HUES48 (cell line): ENCODE results near the gene ZNF747.

Source experiments
- H3K27ac ChIP-seq: one replicate; pipeline ENCODE4 v1.7.0; 2013; ENCODE audit warnings: low read depth, low read length, inconsistent platforms
- H3K27me3 ChIP-seq: 2 replicates; pipeline ENCODE4 v1.6.1; 2013; ENCODE audit warnings: mild to moderate bottlenecking, low read length; ENCODE audit not compliant: control insufficient read depth, insufficient read depth
- H3K36me3 ChIP-seq: 2 replicates; pipeline ENCODE4 v1.6.1; 2013; ENCODE audit warnings: low read length; ENCODE audit not compliant: control insufficient read depth, insufficient read depth
- H3K4me1 ChIP-seq: 2 replicates; pipeline ENCODE4 v1.6.1; 2013; ENCODE audit warnings: mild to moderate bottlenecking, low read length; ENCODE audit not compliant: control insufficient read depth, insufficient read depth
- H3K4me3 ChIP-seq: 2 replicates; pipeline ENCODE4 v1.5.1; 2013; ENCODE audit warnings: mild to moderate bottlenecking, low read depth, low read length
- H3K9ac ChIP-seq: 2 replicates; pipeline ENCODE4 v1.6.1; 2013; ENCODE audit warnings: mild to moderate bottlenecking, low read depth, low read length, moderate library complexity
- H3K9me3 ChIP-seq: 2 replicates; pipeline ENCODE4 v1.6.1; 2013; ENCODE audit warnings: low read length; ENCODE audit not compliant: control insufficient read depth, insufficient read depth

Gene ZNF747

GRCh38 chr16:30503403-30504296 lies 31.0 kb downstream of the ZNF747 start:
- Histone ChIP-seq H3K9me3 (no peaks in the 10 kb centered on the region), H3K27ac (no peak overlapping the region), H3K9ac (no peak overlapping the region), H3K4me1 (no peaks in the 10 kb centered on the region), H3K27me3 (no peaks in the 10 kb centered on the region), H3K36me3 (no peaks in the 10 kb centered on the region), H3K4me3 (no peak overlapping the region)

- Histone ChIP-seq H3K9me3 (no peaks in the 10 kb centered on the region), H3K9ac (no peak overlapping the region), H3K27me3 (no peaks in the 10 kb centered on the region), H3K4me3 (no peak overlapping the region), H3K27ac (no peak overlapping the region), H3K36me3 (no peaks in the 10 kb centered on the region), H3K4me1 (no peaks in the 10 kb centered on the region)
Observed at GRCh38 chr16:30499284-30499683, 35.4 kb downstream of the ZNF747 start.

DNA sequence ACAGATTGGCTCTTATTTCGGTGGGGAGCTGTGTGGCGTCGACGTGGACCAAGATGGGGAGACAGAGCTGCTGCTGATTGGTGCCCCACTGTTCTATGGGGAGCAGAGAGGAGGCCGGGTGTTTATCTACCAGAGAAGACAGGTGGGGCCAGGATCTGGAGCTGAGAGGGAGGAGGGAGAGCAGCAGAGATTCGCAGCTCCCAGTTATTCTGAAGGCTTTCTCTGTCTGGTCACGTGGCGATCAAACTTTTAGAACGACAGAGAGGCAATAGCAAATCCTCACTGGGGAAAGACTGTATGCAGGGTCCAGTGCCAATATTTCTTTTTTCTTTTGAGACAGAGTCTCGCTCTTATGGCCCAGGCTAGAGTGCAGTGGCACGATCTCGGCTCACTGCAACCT lies 39.9 kb downstream of the ZNF747 start:
- Histone ChIP-seq H3K27me3 (no peaks in the 10 kb centered on the region), H3K36me3 (no peaks in the 10 kb centered on the region), H3K4me1 (0 out of 2 replicates have a peak, but pooled peaks cover 2% of the 10 kb centered on the region), H3K4me3 (no peak overlapping the region), H3K9me3 (no peaks in the 10 kb centered on the region), H3K9ac (no peak overlapping the region), H3K27ac (no peak overlapping the region)

DNA sequence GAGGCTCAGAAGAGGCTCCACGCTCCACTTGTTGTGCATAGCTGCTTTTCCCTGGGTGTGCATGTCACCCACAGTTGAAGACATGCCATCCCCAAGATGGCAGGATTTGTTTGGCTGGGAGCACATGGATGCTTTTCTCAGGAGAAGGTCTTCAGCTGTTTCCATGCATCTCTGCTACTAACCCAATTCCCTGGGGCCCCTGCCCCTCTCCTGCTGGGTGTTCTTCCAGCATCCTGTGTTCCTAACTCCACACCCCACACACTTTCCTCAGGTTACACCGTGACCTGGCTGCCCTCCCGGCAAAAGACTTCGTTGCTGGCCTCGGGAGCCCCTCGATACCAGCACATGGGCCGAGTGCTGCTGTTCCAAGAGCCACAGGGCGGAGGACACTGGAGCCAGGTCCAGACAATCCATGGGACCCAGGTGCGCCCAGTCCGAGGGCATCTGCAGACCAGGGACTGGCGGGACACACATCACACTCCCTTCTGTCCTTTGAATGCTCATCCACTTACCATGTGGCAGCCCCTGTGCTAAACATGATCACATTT lies 40.6 kb downstream of the ZNF747 start:
- H3K36me3 ChIP-seq: no peaks in the 10 kb centered on the region
- H3K9me3 ChIP-seq: no peaks in the 10 kb centered on the region
- H3K27me3 ChIP-seq: no peaks in the 10 kb centered on the region
- no peak overlapping the region for H3K9ac ChIP-seq
- H3K4me3 ChIP-seq: no peak overlapping the region
- H3K27ac ChIP-seq: no peak overlapping the region
- 0 out of 2 replicates have a peak, but pooled peaks cover 2% of the 10 kb centered on the region for H3K4me1 ChIP-seq

GRCh38 chr16:30491744-30492308 lies 42.8 kb downstream of the ZNF747 start:
- Histone ChIP-seq H3K27ac (no peak overlapping the region), H3K9me3 (no peaks in the 10 kb centered on the region), H3K27me3 (no peaks in the 10 kb centered on the region), H3K9ac (no peak overlapping the region), H3K4me3 (no peak overlapping the region), H3K36me3 (no peaks in the 10 kb centered on the region), H3K4me1 (peaks cover 2% of the 10 kb centered on the region; the same call in 1 of the 2 replicates)

- Histone ChIP-seq H3K4me1 (peaks cover 2% of the 10 kb centered on the region; the same call in 1 of the 2 replicates), H3K9me3 (no peaks in the 10 kb centered on the region), H3K27ac (no peak overlapping the region), H3K4me3 (no peak overlapping the region), H3K9ac (no peak overlapping the region), H3K36me3 (no peaks in the 10 kb centered on the region), H3K27me3 (no peaks in the 10 kb centered on the region)
Observed at GRCh38 chr16:30491229-30491628, 43.4 kb downstream of the ZNF747 start.

GRCh38 chr16:30490210-30490609 lies 44.4 kb downstream of the ZNF747 start:
- no peaks in the 10 kb centered on the region for H3K9me3 ChIP-seq
- no peaks in the 10 kb centered on the region for H3K36me3 ChIP-seq
- H3K4me1 ChIP-seq: peaks cover 2% of the 10 kb centered on the region; the same call in 1 of the 2 replicates
- H3K27me3 ChIP-seq: no peaks in the 10 kb centered on the region
- H3K4me3 ChIP-seq: no peak overlapping the region
- no peak overlapping the region for H3K9ac ChIP-seq
- H3K27ac ChIP-seq: no peak overlapping the region

DNA sequence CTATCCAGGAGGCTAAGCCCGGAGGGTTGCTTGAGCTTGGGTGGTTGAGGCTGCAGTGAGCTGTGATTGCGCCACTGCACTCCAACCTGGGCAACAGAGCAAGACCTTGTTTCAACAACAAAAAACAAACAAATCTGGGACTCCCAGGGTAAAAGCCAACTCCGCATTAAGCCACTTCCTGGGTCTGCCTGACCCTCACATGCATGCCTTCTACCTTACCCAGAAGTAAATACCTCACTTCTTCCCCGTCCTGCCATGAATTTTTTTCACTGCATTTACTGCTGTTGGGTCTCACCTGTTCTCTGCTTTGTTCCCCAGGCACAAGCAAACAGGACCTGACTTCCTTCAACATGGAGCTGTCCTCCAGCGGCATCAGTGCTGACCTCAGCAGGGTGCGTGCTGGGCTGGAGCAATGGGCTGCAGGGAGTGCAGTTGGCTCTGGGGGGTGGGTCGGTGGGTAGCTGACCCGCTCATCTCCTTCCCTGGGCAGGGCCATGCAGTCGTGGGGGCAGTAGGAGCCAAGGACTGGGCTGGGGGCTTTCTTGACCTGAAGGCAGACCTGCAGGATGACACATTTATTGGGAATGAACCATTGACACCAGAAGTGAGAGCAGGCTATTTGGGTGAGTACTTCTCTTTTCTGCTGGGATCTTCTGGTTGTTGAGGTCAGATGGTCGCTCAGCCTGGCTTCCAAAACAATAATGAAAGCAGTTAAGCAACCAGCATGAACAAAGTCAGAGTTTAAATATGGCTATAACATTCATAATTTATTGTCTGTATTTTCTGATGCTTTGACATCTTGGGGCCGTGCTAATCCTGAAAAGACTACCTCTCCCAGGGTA lies 45.7 kb downstream of the ZNF747 start:
- Histone ChIP-seq H3K9ac (no peak overlapping the region), H3K4me1 (peaks cover 2% of the 10 kb centered on the region; the same call in 1 of the 2 replicates), H3K27ac (no peak overlapping the region), H3K4me3 (no peak overlapping the region), H3K9me3 (no peaks in the 10 kb centered on the region), H3K36me3 (no peaks in the 10 kb centered on the region), H3K27me3 (no peaks in the 10 kb centered on the region)

DNA sequence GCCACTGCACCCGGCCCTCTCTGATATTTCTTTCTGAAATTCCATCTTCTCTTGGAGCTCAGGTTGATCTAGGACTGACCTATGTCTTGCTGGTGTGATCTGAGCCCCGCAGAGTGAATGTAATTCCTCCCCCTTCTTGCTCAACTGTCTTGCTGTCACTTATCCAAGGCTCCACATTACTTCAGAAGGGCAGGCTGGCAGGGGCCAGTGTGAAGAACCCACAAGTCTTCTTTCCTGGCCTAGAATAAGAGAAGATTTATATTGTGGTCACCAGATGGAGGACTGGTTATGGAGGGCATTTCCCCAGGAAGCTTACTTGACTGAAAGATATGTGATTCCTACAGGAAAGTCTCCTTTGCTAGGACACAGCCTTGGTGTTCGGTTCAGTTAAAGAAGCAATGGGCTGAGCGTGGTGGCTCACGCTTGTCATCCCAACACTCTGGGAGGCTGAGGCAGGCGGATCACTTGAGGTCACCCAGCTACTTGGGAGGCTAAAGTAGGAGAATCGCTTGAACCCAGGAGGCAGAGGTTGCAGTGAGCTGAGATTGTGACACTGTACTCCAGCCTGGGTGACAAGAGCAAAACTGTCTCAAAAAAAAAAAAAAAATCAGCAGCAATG lies 48.7 kb downstream of the ZNF747 start:
- Histone ChIP-seq H3K4me3 (no peak overlapping the region), H3K27me3 (no peaks in the 10 kb centered on the region), H3K9ac (no peak overlapping the region), H3K4me1 (peaks cover 2% of the 10 kb centered on the region; the same call in 1 of the 2 replicates), H3K9me3 (no peaks in the 10 kb centered on the region), H3K27ac (no peak overlapping the region), H3K36me3 (no peaks in the 10 kb centered on the region)

DNA sequence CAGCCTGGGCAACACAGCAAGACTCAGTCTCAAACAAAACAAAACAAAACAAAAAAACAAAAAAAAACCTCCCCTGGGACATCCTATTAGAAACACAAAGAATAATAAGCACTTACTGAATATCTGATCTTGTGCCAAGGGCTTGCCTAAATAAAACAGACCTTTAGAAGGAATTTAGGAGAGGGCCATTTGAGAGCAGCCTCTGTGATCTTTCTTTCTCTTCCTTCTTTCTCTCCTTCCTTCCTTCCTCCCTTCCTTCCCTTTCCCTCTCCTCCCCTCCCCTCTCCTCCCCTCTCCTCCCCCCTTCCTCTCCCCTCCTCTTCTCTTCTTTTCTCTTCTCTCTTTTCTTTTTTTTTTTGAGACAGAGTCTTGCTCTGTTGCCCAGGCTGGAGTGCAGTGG lies 49.8 kb downstream of the ZNF747 start:
- Histone ChIP-seq H3K36me3 (no peaks in the 10 kb centered on the region), H3K9ac (no peak overlapping the region), H3K27me3 (no peaks in the 10 kb centered on the region), H3K4me3 (no peak overlapping the region), H3K27ac (no peak overlapping the region), H3K4me1 (no peaks in the 10 kb centered on the region; the same call in 1 of the 2 replicates), H3K9me3 (no peaks in the 10 kb centered on the region)
